Measurements from ENCODE around the gene EYA2. TPM values are rescaled to one million over a fixed set of nuclear protein-coding genes. Genes with fewer than 3 reads are reported as not detected.

The EYA2 gene
- polyA plus RNA-seq, 3 donors: 0.98 to 26.4 (median 7.9) TPM

GRCh38 chr20:46987001-46987400 lies 92.4 kb downstream of the EYA2 start:
- no peak overlapping the region for H3K27ac ChIP-seq (ENCODE audit: low read depth, low read length)
- 51 to 63% (median 54%) methylated on average over 5 of the region's 5 CpGs for WGBS, 3 donors

DNA sequence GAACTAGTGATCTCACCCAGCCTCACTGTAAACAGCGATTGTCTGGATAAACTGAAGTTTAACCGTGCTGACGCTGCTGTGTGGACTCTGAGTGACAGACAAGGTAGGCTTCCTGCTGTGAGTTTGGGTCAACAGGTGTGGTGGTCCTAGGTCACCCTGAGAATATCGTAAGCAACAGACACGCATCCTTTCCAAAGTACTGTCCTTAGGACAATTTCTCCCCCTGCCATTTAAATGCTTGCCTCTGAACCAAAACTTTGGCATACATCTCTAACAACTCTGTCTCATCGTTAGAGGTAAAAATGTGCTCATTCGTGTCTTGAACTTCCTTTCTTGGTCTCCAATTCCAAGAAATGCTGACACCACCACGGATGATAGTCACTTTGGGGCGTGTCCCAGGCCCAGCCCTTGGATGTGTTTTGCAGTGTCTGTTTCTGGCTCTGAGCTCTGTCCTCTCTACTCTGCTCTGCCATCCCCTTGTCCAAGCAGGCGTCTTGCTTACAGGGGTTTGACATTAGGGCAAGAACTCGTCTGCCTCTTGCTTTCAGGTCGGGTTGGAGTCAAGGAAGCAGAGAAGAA lies 95.5 kb downstream of the EYA2 start:
- no peak overlapping the region for H3K27ac ChIP-seq (ENCODE audit: low read depth, low read length)

DNA sequence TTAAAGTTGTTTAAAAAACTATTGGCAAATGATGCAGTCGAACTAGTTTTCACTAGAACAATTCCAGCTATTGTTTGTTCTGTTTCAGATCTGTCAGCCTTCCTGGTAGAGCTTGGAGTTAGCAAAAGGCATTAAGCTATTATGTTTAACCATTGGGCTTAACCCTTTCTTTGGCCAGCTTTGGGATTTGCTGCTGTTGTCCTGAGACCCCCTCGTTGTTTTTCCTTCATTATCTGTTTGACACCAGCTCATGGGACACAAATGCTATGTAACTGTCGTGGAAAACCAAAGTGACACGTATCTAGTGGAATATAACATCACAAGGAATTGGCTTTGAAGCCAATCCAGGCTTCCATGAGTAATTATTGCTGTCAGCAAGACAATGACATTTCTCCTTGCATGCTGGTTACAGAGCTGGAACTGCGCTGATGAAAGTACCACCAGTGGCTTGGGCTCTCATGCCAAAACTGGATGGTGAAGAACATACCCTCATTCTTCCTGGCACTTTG lies 96.0 kb downstream of the EYA2 start:
- no peak overlapping the region for H3K27ac ChIP-seq (ENCODE audit: low read depth, low read length)
- 39 to 61% (median 59%) methylated on average over 5 of the region's 5 CpGs for WGBS, 3 donors

More for the DNA sequence above, 95.5 kb downstream of the EYA2 start:
- 31 to 43% (median 43%) methylated on average over 12 of the region's 12 CpGs for WGBS, 3 donors

DNA sequence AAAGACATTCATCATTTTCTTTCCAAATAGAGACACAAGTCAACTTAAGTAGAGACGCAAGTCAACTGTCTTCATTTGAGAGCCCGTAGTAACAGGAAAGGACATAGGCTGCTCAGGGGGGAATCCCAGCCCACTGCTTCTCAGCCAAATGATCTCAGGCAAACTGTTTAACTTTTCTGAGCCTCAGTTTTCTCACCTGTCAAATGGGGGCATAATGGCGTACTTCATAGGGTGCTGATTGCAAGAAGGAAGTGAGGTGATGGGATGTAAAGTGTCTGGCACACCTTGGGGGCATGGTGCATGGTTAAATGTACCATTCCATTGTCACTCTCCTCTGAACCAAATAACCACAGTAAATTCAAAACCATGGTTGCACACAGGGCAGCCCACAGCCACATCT lies 96.5 kb downstream of the EYA2 start:
- WGBS, 3 donors: 76 to 94% (median 91%) methylated on average over 3 of the region's 3 CpGs
- H3K27ac ChIP-seq (ENCODE audit: low read depth, low read length): no peak overlapping the region

GRCh38 chr20:46991880-46992639 lies 97.4 kb downstream of the EYA2 start:
- H3K27ac ChIP-seq (ENCODE audit: low read depth, low read length): no peak overlapping the region
- WGBS, 3 donors: 77 to 93% (median 86%) methylated on average over 11 to 12 of the region's 12 CpGs

DNA sequence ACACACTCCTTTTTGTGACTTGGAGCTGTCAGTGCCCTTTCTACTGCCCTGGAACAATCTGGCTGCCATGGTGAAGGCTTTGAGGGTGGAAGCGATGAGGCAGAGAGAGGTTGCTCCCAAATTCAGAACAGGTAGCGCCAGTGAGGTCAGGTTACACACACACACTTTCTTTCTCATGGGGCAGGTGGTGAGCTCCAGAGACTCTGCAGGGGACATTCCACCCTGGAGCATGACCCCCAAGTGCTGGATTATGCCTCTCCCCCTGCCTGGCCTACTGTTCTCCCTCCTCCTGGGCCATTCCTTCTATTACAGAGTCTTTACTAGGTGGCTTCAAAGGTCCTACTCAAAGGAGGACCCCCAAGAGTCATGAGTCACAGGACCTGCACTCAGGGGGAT lies 98.0 kb downstream of the EYA2 start:
- WGBS, 3 donors: 64 to 93% (median 88%) methylated on average over 2 of the region's 2 CpGs
- no peak overlapping the region for H3K27ac ChIP-seq (ENCODE audit: low read depth, low read length)

- no peak overlapping the region for H3K27ac ChIP-seq (ENCODE audit: low read depth, low read length)
- WGBS, 3 donors: 67 to 80% (median 75%) methylated on average over 4 of the region's 4 CpGs
Measured at GRCh38 chr20:46993465-46994095, 98.9 kb downstream of the EYA2 start.

- no peak overlapping the region for H3K27ac ChIP-seq (ENCODE audit: low read depth, low read length)
- WGBS, 3 donors: 38 to 47% (median 40%) methylated on average over 5 of the region's 5 CpGs
Measured at GRCh38 chr20:46994341-46994740, 99.7 kb downstream of the EYA2 start.

DNA sequence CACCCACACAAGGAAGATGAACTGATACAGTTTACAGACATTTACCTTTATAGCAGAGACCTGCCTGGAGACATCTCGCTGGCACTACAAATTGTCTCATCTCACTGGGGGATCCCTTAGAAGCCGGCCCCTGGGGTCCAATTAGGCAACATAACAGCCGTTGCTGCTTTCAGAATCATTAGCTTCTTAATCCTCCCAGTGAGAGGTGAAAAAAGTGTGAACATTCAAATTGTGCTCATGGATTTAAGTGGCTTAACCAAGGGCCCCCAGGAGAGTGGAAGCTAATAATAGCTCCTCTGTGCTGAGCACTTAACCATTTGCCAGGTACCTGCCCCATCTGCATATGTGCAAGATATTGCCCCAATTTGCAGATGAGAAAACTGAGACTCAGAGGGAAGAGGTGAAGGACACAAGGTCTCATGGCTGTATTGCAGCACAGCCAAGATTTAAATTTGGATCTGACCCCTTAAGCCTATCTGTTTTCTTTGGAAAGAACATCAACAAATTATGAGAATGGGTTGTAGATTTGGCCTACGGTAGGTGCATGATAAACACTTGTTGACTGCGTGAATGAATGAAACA lies 101.0 kb downstream of the EYA2 start:
- no peak overlapping the region for H3K27ac ChIP-seq (ENCODE audit: low read depth, low read length)
- WGBS, 3 donors: 59 to 66% (median 61%) methylated on average over 5 of the region's 5 CpGs

DNA sequence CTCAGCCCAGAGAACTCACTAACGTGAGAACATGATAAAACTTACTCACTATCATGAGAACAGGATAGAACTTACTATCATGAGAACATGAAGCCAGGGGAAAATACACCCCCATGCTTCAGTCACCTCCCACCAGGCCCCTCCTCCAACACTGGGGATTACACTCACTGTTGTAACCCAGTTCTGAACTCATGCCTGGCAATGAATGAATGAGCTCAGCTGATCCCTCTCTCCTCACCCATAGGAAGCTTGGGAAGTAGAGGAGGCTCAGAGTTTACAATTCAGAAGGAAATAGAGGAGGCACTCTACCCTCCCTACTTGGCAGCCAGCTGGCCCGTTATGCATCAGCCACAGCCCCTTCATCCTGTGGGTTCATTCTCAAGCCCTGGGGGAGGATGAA lies 102.5 kb downstream of the EYA2 start:
- 60 to 74% (median 61%) methylated on average over 2 of the region's 2 CpGs for WGBS, 3 donors
- no peak overlapping the region for H3K27ac ChIP-seq (ENCODE audit: low read depth, low read length)

DNA sequence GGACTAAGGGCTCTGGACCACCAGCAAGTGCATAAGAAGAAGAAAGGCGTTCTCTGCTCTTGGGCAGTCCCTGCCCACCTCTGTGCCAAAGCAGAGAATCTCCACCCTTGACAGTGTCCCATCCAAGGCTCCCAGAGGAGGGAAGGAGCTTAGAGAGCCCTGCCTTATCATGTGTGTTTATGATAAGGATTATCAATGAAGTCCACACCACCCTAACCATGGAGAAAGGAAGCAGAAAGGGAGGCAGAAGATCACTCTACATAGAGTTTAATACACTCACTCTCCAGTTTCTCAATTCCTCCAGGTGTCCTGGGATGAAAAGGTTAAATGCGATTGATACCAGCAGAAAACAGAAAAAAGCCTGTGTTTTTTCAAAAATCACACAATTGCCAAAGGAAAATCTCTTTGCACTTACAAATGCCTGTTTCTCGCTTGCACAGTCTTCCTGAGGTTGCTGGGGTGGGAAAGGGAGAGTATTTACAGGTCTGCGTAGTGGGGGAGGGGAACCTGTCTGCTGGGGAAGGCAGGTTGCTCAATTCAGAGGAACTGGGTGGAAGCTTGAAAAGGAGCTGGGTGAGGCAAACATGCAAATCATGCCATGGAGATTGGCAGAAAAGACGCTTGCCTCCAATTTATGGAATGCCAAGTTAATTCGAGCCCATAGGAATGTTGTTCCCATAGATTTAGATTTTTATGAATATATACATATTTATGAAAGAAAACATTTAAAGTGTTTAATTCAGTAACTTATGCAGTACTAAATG lies 104.0 kb downstream of the EYA2 start:
- no peak overlapping the region for H3K27ac ChIP-seq (ENCODE audit: low read depth, low read length)
- 25 to 49% (median 47%) methylated on average over 6 of the region's 6 CpGs for WGBS, 3 donors

GRCh38 chr20:46999801-47000465 lies 105.3 kb downstream of the EYA2 start:
- no peak overlapping the region for H3K27ac ChIP-seq (ENCODE audit: low read depth, low read length)

DNA sequence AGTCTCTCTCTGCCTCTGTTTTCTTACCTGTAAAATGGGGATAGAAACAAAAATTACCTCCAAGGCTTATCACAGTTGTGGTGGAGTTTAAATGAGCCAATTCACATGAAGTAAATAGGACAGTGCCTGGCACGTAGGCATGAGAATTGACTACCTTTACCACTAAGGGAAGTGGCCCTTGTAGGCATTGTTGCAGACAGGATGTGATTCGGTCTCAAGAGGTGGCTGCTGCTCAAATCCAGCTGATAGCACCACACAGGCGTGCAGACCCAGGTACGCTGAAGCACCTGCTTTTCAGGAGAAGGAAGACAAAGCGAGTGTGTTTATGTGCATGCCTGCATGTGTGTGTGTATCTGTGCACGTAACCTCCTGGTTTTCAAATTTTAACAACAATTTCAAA lies 108.6 kb downstream of the EYA2 start:
- no peak overlapping the region for H3K27ac ChIP-seq (ENCODE audit: low read depth, low read length)
- 80 to 88% (median 83%) methylated on average over 6 of the region's 6 CpGs for WGBS, 3 donors

More at GRCh38 chr20:46999801-47000465, 105.3 kb downstream of the EYA2 start:
- 82 to 87% (median 86%) methylated on average over 11 of the region's 11 CpGs for WGBS, 3 donors

DNA sequence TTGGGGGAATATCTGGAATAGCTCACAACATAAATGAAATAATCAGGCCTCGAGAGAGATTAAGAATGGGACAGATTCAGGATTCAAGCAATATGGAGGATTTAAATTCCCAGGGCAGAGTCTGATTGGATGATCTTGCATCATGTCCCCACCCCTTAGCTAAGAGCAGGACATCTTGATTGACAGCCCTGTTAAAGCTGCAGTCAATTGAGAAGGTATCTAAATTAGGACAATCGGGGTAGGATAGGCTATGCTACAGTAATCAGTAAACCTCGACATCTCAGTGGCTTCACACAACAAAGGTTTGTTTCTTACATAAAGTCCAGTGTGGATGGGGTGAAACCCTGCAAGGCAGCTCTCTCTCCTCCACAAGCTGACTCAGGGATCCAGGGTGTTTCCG lies 109.5 kb downstream of the EYA2 start:
- WGBS, 3 donors: 71 to 85% (median 81%) methylated on average over 4 of the region's 4 CpGs
- H3K27ac ChIP-seq (ENCODE audit: low read depth, low read length): no peak overlapping the region

DNA sequence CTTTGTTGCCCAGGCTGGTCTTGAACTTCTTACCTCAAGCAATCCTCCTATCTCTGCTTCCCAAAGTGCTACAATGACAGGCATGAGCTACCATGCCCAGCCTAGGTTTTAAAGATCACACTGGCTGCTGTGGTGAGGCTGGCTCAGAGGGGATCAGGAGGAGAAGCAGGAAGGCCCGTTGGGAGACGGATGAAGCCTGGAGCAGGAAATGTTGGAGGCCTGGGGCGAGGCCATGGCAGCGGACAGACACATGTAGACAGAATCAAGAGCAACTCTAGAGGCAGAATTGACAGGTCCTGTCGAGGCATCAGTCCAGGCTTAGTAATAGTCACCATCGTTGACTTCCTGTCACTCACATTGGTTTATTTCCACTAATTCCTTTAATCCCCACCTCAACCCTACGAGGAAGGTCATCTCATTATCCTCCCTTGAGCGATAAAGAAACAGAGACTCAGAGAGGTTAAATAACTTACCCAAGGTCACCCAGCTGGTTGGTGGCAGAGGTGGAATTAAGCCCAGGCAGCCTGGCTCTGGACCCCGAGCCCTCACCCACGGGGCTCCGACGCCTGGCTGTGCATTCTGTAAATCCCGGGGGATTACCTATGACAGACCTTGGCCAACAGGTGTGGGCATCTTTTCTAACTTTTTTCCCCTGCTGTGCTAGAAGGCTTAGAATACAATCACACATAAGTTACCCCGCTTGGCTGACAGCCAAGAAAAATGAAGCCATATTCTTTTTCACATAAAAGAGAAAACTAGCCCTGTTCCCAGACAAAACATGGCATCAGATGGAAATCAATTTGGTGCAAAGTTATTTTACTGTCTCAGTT lies 113.4 kb downstream of the EYA2 start:
- WGBS, 3 donors: 57 to 71% (median 67%) methylated on average over 14 of the region's 14 CpGs
- no peak overlapping the region for H3K27ac ChIP-seq (ENCODE audit: low read depth, low read length)

GRCh38 chr20:47008842-47009518 lies 114.3 kb downstream of the EYA2 start:
- 59 to 91% (median 88%) methylated on average over 7 of the region's 7 CpGs for WGBS, 3 donors
- H3K27ac ChIP-seq (ENCODE audit: low read depth, low read length): no peak overlapping the region

DNA sequence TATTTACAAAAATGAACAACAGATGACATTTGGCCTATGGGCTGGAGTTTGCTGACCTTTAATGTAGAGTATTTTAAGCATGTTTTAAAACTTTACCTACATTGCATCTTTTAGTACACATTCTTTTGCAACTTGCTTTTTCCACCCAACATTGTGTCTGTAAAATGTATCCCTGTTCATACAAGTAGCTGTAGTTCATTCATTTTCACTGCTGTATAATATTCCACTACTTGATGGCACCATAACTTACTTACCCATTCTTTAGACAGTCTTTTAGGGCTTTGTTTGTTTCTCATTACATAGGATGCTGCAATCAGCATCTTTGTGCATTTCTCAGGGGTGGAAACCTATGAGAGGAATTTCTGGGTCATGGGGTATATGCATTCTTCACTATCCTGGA lies 115.1 kb downstream of the EYA2 start:
- no peak overlapping the region for H3K27ac ChIP-seq (ENCODE audit: low read depth, low read length)
